HG02973 (cell line): ENCODE data around the gene LCNL1.
A peak's percentile ranks its signal among the peaks of the same experiment; 100 is the strongest.

Experiments used
- ATAC-seq: cut with Tn5 transposase; IDR thresholded peaks from one replicate; pipeline ENCODE4 v1.9.1; 2021; ENCODE audit warnings: moderate library complexity; ENCODE audit not compliant: unreplicated experiment

LCNL1 gene

GRCh38 chr9:136982232-136983051 lies at the start of gene LCNL1:
Gene LCNL1, plus strand, starts transcription at chr9:136982993. Its CDS starts 594 bp downstream, at chr9:136983587.
- no peak for ATAC-seq

GRCh38 chr9:136934277-136934676 lies 48.5 kb upstream of the LCNL1 start:
- no peak for ATAC-seq

- no peak for ATAC-seq
Measured at GRCh38 chr9:136935651-136936050, 47.1 kb upstream of the LCNL1 start.

- ATAC-seq, result no peak
Measured at GRCh38 chr9:136936645-136937170, 46.1 kb upstream of the LCNL1 start.

DNA sequence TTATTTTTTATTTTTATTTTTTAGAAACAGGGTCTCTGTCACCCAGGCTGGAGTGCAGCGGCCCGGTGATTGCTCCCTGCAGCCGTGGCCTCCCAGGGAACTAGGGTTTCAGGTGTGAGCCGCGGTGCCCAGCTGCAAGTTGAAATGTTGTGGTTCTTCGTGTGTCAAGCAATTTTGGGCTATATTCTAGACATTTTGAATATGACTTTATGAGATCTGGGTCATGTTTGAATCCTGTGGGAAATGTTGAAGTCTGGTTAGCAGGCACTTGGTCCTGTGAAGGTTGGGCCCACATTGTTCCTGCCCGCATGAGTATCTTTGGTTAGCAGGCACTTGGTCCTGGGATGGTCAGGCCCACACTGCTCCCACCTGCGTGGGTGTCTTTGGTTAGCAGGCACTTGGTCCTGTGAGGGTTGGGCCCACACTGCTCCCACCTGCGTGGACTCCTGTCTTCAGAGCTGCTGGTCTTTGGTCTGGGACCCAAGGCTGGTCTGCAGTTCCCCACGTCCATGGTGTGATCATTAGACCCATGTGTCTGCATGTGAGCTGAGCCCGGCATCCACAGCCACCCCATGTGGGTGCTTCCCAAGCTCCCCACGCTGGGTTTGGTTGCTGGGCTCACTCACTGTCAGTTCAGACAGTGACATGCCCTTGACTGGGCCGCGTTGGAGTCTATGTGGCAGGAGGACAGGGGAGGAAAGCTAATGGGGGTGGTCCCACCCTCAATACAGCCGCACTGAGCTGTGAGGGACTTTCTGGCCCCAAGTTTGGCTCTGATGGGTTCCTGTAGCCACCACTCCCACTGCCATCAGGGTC lies 45.4 kb upstream of the LCNL1 start:
- ATAC-seq, result no peak

DNA sequence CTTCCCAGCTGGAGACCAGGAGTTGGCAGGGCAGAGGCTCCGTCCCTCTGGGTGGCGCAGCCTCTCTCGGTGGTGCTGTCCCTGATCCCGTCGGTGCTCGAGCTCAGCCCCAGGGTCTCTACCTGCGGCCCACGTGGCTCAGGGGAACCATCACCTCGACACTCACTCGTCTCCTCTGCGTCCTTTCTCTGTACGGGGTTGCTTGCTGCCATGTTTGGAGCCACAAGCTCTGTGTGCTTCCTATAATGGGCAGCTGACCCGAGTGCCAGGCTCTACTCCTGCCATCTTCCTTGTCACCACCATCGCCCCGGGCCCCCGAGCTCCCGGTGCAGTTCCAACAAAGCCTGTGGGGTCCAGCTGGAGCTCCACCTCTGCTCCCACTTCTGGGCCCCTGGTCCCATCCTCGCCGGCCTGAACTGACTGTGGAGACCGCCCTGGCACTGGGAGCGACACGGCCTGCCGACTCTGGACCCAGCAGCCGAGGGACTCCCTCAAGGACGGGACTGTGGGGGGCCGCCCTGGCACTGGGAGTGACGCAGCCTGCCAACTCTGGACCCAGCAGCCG lies 43.3 kb upstream of the LCNL1 start:
- ATAC-seq, result no peak

GRCh38 chr9:136939996-136940525 lies 42.7 kb upstream of the LCNL1 start:
- ATAC-seq, result no peak

DNA sequence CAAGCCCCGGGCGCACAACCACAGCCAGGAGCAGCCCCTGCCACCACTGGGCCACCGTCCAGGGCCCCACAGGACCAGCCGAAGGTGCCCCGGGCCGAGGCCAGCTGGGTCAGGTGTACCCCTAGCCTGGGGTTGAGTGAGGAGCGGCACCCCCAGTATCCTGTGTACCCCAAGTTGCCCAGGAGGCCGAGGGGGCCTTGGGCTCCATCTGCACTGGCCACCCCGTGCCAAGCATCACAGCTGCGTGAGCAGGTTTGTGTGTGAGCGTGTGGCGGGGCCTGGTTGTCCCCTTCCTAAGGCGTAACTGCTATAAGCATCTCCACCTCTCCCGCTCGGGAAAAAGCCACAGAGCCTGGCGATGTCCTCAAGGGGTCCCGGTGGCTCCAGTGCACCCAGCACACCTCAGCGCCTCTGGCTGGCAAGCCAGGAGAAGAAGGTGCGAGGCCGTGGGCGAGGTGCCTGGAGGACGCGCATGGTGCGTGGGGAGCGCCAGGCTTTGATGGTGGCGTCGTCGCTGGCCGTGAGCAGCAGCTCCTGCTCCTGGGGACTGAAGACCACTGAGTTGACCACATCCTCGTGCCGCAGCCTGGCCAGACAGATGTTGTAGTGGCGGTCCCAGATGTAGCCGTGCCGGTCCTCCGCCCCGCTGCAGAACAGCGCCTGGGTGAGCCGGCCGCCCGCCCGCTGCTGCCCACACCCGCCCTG lies 42.1 kb upstream of the LCNL1 start:
- no peak for ATAC-seq

DNA sequence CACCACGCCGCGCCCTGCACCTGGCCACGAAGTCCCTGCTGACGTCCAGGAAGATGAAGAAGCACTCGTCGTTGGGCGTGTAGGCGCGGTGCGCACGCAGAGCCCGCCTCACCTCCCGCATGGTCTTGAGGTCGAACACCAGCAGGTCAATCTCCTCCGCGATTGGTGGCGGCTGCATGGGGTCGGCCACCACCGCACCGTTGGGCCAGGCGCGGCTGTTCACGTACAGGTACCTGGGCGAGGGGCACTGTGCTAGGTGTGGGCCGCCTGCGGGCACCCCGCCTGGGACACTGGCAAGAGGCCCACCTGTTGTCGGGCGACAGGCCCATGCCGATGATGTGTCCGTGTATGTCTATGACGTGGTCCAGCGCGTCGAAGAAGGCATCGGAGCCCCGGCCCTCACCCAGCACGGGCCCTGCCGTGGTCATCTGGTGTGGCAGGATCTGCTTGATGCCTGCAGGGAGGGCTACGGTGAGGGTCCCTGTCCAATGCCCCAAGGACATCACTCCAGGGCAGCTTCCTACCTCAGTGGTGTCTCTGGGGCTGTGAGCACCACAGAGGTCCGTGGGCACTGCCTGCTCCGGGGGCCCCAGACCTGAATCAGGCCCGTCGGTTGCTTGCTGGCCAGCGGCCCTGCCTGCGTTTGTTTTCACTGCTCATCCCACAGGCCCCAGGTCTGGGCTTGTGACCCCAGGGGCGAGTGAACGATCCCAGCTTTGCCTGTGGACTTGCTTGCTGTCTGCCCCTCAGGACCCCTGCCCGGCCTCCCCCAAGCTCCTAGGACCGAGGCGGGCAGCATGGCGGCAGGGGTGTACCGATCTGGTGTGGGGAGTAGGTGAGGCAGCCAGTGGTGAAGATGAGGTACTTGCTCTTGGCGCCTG lies 41.3 kb upstream of the LCNL1 start:
- ATAC-seq, result no peak

DNA sequence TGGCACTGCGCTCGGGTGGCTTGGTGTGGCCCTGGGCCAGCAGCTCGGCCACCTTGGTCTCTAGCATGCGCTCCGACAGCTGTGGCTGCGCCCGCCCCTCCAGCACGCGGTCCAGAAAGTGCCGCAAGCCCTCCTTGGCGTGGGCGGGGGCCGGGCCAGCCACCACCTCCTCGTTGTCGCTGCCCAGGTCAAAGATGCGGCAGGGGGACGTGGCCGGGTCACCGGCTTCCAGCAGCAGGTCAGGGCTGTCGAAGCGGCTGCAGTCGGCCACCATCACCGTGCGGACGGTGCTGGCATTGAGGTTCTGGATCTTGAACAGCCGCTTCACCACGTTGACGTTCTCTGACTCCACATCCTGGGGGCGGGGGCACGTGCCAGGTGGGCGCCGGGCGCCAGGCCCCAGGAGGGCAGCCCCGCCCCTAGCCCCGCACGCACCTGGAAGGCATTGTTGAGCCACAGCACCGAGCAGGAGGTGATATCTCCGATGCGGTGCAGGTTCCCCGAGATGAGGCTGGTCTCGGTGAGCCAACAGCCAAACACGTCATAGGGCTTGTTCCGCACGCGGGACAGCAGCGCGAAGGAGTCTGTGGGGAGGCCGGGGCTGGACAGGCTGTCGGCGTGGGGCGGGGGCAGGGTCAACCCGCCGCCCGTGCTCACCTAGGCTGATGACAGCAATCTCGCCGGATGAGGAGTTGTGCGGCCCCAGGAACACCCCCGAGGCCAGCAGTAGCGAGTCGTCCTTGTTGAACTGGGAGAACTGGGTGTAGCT lies 40.5 kb upstream of the LCNL1 start:
- no peak for ATAC-seq

- ATAC-seq, result no peak
Measured at GRCh38 chr9:136942881-136943230, 39.9 kb upstream of the LCNL1 start.

- ATAC-seq, result peak; percentile 12
Measured at GRCh38 chr9:136943291-136944211, 39.2 kb upstream of the LCNL1 start.

GRCh38 chr9:136944212-136944518 lies 38.6 kb upstream of the LCNL1 start:
- peak; percentile 32 for ATAC-seq

DNA sequence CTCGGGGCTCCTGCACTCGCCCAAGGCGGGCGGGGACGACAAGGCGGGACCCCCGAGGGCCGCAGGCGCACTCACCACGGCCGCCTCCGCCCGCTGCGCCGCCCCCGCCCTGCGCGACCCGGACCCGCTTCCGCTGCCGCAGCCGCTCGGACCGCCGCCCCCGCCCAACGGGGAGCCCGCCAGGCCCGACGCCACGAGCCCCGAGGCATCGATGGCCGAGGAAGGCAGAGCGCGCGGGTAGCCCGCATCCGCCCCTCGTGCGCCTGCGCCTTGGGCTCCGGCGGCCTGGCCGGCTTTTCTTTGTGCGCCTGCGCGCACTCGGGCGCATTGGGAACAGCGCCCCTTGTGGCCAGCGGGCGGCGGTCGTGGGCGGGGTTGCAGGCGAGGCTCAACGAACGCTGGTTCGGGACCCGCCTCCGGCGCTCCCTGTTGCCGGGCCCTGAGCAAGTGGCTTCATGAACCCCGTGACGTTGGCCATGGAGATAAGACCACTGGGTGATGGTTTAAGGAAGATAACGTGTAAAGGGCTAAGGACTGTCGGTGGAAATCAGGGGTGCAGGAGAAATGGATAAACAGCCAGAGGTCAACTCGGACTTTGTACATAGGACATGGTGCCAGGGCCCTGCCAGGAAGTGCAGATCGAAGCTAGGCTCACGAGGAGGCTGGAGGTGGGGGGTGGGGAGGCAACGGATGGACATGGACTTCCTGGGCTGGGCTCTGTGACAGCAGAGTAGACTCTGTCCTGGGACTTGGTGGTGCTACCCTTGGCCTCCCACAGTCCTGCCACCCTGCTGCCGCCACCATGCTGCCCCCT lies 38.1 kb upstream of the LCNL1 start, which contains the start of the genes C8G and FBXW5:
Gene C8G, plus strand, starts transcription at position 725 of the 814 bp plus-strand sequence. Its CDS starts 78 bp downstream, at position 803.
Gene FBXW5, minus strand, starts transcription at position 220 of the 814 bp plus-strand sequence. CDS start 655 bp downstream, outside the sequence.
- peak; percentile 55 for ATAC-seq

DNA sequence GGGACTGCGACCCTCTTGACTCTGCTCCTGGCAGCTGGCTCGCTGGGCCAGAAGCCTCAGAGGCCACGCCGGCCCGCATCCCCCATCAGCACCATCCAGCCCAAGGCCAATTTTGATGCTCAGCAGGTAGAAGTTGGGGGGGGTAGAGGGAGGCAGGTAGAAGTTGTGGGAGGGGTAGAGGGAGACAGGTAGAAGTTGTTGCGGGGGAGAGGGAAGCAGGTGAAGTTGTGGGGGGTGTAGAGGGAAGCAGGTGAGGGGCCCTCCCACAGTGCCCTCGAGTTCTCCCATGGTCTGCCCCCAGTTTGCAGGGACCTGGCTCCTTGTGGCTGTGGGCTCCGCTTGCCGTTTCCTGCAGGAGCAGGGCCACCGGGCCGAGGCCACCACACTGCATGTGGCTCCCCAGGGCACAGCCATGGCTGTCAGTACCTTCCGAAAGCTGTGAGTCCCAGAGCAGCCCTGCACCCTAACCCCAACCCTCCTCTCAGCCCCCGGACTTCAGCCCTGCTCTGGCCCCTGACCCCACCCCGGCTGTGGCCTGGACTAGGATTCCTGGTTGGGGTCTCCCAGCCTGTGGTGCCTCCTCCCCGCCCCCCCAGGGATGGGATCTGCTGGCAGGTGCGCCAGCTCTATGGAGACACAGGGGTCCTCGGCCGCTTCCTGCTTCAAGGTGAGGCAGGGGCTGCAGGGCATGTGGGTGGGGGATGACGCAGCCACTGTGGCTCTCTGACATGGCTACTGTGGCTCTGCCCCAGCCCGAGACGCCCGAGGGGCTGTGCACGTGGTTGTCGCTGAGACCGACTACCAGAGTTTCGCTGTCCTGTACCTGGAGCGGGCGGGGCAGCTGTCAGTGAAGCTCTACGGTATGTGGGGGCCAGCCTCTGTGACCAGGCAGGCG lies 37.2 kb upstream of the LCNL1 start:
- no peak for ATAC-seq
